ENCODE data around the gene MBNL2.
"Not testable (repeated sequence)": the region's sequence is repeated elsewhere in the genome, so short reads cannot be mapped to it uniquely, and the experiment has no call there.

MBNL2 gene

GRCh38 chr13:97346561-97347254 is 124.6 kb downstream of the MBNL2 start:
- TF ChIP-seq POLR2AphosphoS5 (IDR thresholded peaks at IDR 0.05; ENCODE audit: low read depth) (no peak), REST (IDR thresholded peaks at IDR 0.05; ENCODE audit: insufficient replicate concordance, low read depth) (no peak), SPI1 (IDR thresholded peaks at IDR 0.05; ENCODE audit: borderline replicate concordance, low read depth) (no peak), GABPA (IDR thresholded peaks at IDR 0.05; ENCODE audit: low read depth) (no peak)
- TF ChIP-seq, protein P1, sequence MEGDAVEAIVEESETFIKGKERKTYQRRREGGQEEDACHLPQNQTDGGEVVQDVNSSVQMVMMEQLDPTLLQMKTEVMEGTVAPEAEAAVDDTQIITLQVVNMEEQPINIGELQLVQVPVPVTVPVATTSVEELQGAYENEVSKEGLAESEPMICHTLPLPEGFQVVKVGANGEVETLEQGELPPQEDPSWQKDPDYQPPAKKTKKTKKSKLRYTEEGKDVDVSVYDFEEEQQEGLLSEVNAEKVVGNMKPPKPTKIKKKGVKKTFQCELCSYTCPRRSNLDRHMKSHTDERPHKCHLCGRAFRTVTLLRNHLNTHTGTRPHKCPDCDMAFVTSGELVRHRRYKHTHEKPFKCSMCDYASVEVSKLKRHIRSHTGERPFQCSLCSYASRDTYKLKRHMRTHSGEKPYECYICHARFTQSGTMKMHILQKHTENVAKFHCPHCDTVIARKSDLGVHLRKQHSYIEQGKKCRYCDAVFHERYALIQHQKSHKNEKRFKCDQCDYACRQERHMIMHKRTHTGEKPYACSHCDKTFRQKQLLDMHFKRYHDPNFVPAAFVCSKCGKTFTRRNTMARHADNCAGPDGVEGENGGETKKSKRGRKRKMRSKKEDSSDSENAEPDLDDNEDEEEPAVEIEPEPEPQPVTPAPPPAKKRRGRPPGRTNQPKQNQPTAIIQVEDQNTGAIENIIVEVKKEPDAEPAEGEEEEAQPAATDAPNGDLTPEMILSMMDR (IDR thresholded peaks at IDR 0.05; ENCODE audit: insufficient read depth, low read length), result no peak
- no peak for DNase-seq (ENCODE audit: low read depth in 1 of 2, low spot score in 1 of 2)
- Histone ChIP-seq H3K27ac (replicated peaks) (no peak overlapping the region), H3K4me3 (replicated peaks; ENCODE audit: insufficient read depth, low read length) (no peak overlapping the region), H3K27me3 (ENCODE audit: insufficient read depth, poor library complexity, severe bottlenecking) (no peaks in the 10 kb centered on the region)

DNA sequence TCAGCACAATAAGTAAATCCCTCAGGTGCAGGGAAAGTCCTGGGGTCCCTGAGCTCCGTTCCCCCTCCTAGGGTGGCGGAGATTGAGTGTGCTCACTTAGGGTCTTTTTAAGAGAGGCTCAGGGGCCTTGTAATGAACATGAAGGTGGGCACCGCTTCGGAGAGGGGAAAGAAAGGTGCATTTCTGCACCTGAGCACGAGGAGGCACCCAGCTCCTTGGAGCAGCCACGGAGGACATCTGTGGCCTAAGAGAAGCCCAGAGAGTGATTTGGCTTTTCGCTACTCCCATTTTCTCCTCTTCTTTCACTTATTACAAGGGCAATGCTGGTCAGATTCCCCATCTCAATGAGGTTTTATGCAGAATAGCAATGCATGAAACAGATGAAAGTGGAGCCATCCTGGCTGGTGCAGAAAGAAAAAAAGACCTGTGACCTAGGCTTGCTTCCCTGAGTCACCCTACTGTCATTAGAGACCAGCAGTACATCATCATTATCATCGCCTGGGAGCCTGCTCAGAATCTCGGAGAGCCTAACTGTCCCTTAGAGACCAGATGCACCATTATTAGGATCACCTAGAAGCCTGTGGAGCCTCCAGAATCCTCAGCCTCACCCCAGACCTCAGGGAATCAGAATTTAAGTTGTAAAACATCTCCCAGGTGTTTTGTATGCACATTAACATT is 125.3 kb downstream of the MBNL2 start:
- H3K4me3 ChIP-seq (replicated peaks; ENCODE audit: insufficient read depth, low read length), result no peak overlapping the region
- TF ChIP-seq, protein P1 (IDR thresholded peaks at IDR 0.05; ENCODE audit: insufficient read depth, low read length), result no peak
- no peak for DNase-seq (ENCODE audit: low read depth in 1 of 2, low spot score in 1 of 2)
- H3K27ac ChIP-seq (replicated peaks), result no peak overlapping the region
- no peaks in the 10 kb centered on the region for H3K27me3 ChIP-seq (ENCODE audit: insufficient read depth, poor library complexity, severe bottlenecking)

GRCh38 chr13:97348569-97349100 is 126.5 kb downstream of the MBNL2 start:
- H3K4me3 ChIP-seq (replicated peaks; ENCODE audit: insufficient read depth, low read length), result no peak overlapping the region
- TF ChIP-seq GABPA (IDR thresholded peaks at IDR 0.05; ENCODE audit: low read depth) (no peak), POLR2AphosphoS5 (IDR thresholded peaks at IDR 0.05; ENCODE audit: low read depth) (no peak), REST (IDR thresholded peaks at IDR 0.05; ENCODE audit: insufficient replicate concordance, low read depth) (no peak), SPI1 (IDR thresholded peaks at IDR 0.05; ENCODE audit: borderline replicate concordance, low read depth) (no peak)
- TF ChIP-seq, protein P1 (IDR thresholded peaks at IDR 0.05; ENCODE audit: insufficient read depth, low read length), result no peak
- DNase-seq (ENCODE audit: low read depth in 1 of 2, low spot score in 1 of 2), result no peak
- no peak overlapping the region for H3K27ac ChIP-seq (replicated peaks)
- H3K27me3 ChIP-seq (ENCODE audit: insufficient read depth, poor library complexity, severe bottlenecking), result no peaks in the 10 kb centered on the region

GRCh38 chr13:97352012-97352411 is 129.9 kb downstream of the MBNL2 start:
- not testable (repeated sequence) for H3K4me3 ChIP-seq (replicated peaks; ENCODE audit: insufficient read depth, low read length); H3K27me3 ChIP-seq (ENCODE audit: insufficient read depth, poor library complexity, severe bottlenecking); H3K27ac ChIP-seq (replicated peaks); DNase-seq (ENCODE audit: low read depth in 1 of 2, low spot score in 1 of 2)

Measured in HL-60 (cell line).